ENCODE results near the gene SOWAHA.
"Not testable (repeated sequence)": the region's sequence is repeated elsewhere in the genome, so short reads cannot be mapped to it uniquely, and the experiment has no call there.

SOWAHA gene

DNA sequence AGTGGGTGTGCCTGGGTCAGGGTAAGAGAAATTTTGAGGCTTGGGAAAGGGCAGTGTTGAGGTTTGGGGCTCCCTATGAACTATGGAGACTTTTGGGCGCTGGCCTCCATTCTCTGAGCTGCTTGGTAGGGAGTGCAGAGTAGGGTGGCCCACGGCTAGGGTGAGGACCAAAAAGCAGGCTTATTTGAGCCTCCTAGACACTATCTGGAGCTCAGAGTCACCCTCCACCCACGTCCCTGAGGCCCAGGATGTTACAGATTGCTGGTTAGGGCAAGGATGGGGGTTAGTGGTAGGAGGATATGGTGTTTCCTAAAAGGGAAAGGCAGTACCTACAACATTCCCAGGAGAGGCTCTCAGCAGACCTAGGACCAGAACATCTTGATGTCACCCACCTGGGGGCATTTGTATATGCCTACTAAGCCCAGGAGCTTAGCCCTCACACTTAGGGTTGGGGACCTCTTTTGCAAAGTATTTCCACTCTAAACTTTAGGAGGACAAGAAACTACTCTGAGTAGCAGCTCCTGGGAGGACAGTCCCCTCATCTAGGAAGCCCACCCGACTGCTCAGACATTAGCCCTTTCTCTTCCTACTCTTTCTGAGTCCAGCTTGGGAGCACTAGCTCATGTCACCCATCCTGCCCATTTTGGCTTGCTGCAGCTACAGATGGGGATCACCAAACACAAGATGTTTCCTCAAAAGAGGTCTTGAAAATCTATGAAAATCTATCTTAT is 15.0 kb downstream of the SOWAHA start:
- no peak for DNase-seq

DNA sequence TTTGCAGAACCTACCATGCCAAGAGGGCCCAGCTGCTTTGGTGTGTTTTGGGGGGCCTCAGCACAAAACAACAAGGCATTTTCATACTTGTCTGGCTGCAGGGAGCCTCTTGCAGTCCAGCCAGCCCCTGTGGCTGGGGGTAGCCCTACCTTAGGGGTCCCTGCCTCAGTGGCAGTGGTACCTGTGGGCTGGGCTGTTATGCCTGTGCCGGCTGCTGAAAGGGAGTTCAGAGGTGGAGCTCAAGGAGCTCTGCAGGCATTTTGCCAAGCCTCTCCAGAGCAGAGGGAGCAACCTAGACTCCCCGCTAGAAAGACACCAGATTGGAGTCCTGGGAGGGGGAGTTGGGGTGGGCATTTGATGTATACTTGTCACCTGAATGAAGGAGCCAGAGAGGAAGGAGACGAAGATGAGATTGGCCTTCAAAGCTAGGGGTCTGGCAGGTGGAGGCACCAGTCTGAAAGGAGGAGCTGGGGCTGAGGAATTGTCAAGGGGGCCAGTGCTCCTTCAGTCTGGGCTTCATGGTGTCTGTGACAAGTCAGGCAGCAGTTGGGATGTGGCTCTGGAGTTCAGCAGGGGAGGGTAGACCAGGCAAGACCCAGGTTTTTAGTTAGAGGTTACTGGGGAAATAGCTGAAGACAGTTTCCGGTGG is 15.9 kb downstream of the SOWAHA start:
- no peak for DNase-seq

- DNase-seq: peak; percentile 76
These were observed 16.8 kb downstream of the SOWAHA start for GRCh38 chr5:132829742-132830435.

DNA sequence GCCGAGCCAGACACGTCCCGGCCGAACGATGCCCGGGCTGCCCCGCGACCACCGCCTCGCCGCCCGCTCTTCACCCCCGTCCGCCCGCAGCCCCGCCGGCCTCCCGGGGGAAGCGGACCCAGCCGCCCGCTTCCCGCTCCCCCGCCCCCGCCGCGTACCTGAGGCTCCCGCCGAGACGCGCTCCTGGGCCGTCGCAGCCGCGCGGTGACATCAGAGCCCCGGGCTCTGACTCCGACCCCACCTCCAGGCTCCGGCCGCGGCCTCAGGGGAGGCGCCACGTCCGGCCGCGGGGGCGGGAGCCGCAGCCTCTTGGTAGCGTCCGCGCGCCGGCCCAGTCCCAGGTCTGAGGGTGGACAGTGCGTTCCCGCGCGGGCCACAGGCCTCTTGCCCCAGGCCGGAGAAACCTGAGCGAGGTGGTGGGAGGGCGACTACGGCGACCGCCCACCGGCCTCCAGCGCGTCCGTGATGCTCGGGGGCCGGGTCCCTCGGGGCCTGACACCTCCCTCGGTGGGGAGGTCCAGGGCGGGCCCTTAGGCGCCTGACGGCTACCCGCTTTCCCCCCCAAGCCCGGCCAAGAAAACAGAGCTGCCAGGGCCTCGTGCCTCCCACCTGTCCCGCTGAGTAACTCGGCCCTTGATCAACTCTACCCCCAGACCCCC is 17.5 kb downstream of the SOWAHA start, which contains the start of gene SHROOM1:
Gene SHROOM1 (minus strand): TSS at position 212 of the 659 bp plus-strand sequence. CDS start 4,507 bp downstream, outside the sequence.
- peak; percentile 28 for DNase-seq

DNA sequence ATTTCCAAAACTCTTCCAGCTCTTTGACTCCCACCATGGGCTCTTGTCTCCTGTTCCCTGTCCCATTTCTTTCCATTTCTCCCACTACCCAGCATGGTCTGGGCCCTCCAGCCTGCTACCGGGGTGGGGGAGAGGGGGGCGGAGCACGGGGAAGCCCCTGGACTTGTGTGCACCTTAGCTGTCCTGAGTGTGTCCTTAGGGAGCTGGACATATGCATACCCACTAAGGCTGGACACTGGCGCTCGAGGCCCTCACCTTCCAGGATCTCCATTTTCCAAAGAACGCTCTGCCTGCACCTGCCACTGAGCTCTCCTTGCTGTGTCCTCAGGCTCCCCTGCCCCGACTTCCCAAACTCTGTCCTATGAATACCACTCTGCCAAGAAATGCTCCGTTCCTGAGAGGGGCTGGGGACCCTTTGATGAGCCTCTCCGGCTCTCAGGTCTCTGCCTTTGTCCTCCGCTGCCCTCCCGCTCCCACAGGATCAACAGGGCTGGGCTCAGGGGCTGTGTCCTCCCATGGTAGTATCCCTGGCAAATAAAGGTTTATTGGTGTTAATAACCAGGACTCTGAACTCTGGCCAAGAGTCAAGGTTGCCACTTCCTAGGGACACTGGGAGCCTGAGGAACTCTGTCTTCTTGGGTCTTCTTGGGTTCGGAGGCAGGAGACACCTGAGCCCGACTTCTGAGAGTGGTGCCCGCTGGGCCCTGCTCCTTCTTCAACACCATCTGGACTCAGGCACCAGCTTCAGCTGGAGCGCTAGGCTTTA is 18.2 kb downstream of the SOWAHA start:
- DNase-seq: no peak

GRCh38 chr5:132832612-132833011 is 19.5 kb downstream of the SOWAHA start:
- DNase-seq: no peak

GRCh38 chr5:132834057-132834456 is 21.0 kb downstream of the SOWAHA start:
- no peak for DNase-seq

- no peak for DNase-seq
These were observed 23.8 kb downstream of the SOWAHA start for GRCh38 chr5:132836852-132837251.

- no peak for DNase-seq
These were observed 24.8 kb downstream of the SOWAHA start for GRCh38 chr5:132837868-132838267.

DNA sequence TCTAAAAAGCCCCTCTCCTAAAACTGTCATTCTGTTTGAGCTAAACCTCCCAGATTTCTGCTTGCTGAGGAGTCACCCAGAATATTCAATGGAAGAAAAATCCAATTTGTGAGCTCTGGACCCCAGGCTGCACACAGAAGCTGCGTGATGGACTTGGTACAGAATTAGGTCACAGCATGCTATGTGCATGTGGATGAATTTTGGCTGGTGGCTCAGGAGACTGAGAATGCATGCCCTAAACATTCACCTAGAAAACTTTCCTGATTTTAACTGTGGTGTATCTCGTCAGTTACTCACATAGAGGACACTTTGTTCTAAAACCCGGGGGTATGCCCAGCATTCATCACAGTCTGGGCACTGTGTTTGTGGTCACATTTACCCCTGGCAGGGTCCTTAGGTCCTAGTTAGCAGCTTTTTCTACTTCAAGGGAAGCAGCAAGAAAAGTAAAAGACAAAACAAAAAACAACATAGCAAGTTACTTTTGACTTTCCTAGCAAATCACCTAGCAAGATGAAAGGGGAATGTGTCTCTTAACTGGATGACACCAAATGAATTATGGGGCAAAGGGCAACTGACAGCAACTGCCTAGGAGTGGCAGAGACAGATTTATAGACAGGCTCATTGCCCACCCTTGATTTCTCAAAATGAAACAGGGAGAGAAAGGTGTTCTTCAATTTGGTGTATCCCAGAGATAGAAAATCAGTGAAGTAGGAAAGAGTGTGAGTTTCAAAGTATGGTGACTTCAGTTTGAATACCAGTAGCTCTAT is 25.6 kb downstream of the SOWAHA start:
- DNase-seq: no peak

- no peak for DNase-seq
These were observed 26.6 kb downstream of the SOWAHA start for GRCh38 chr5:132839426-132840301.

- no peak for DNase-seq
These were observed 27.2 kb downstream of the SOWAHA start for GRCh38 chr5:132840313-132840712.

DNA sequence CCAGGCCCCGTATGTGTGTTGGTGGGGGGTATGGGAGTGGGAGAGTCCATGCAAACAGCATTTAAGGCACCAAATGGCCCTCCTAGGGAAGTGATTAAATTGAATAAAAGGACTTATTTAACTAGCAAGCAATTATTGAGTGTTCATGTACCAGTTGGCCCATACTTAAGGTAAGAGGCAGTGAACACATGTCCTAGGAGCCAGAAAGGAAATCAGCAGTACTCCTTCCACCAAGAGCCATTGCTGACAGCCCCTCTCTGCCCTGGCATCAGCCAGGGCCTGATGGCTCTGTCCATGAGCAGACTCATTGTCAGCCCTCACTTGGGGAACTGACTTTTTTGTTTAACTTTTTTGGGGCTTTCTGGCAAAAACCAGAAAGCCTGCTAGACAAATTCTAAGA is 27.8 kb downstream of the SOWAHA start:
- DNase-seq: no peak

- DNase-seq: no peak
These were observed 28.2 kb downstream of the SOWAHA start for GRCh38 chr5:132841305-132841704.

GRCh38 chr5:132848270-132848669 is 35.2 kb downstream of the SOWAHA start:
- DNase-seq: no peak

- no peak for DNase-seq
These were observed 36.2 kb downstream of the SOWAHA start for GRCh38 chr5:132849347-132849746.

GRCh38 chr5:132850066-132850465 is 37.0 kb downstream of the SOWAHA start:
- no peak for DNase-seq

DNA sequence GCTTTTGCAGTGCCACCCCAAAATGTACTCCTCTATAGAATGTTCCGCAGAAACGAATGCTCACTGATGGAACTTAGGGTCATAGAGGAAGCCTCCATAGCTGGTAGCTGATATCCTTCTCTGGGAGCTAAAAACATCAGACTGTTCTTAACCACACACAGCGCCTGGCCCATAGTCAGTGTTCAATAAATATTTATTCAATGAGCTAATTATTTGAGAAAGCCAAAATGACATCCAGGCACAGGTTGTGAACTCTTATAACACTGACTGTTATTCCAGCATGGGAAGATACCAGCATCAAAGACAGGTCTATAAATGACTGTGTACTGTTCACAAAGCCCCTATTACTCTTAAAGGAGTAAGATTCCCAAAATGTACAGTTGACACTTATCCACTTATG is 40.2 kb downstream of the SOWAHA start:
- no peak for DNase-seq

DNA sequence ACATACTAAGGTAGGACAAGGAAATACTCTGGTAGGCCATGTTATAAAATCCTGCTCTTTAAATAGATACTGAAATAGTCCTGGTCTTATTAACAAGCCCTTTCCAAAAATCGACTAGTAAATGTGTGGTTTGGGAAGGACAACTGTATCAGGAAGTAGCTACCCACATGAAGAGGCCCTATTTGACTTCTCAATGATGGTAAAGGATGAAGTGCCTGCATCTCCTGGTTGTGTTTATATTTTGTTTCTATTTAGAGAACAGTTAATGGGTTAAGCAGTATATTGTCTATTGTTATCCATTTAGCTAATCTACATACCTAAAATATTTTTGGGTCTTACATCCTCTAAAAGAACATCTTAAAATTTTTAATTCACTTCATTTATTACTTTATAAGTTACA is 40.7 kb downstream of the SOWAHA start:
- no peak for DNase-seq

DNA sequence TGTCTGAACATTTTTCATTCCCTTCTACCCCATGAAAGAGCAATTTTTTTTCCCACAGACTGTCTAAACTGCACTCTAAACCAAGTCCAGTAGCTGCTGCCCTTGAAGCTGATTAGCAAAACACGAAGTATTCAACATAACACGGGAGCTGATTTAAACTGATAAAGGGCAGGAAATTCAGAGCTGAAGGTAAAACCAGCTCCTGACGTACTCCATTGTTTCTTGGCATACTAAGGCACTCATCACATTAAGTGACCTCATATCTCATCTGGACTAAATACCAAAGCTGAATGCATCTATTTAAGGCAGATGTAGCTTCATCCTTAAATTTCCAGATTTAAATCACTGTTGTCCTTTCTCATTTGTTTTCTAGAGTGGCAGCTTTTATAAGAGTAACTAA is 41.2 kb downstream of the SOWAHA start:
- DNase-seq: no peak

- not testable (repeated sequence) for DNase-seq
These were observed 41.9 kb downstream of the SOWAHA start for GRCh38 chr5:132854992-132855391.

All from activated CD4-positive, alpha-beta T cell treated with anti-CD3 and anti-CD28 coated beads, Interleukin-2, Interleukin-6, amounts not matched to agents 100 ng/mL and 50 ng/mL, durations not matched to agents 16 hours and 8 hours (primary cell).